ENCODE data around the gene PLA2G4D. TPM values are rescaled to one million over a fixed set of nuclear protein-coding genes. Genes with fewer than 3 reads are reported as not detected.
"Not testable (repeated sequence)": the region's sequence is repeated elsewhere in the genome, so short reads cannot be mapped to it uniquely, and the experiment has no call there.

PLA2G4D gene
- total RNA-seq, 2 experiments from 2014 or later: not detected

GRCh38 chr15:42092398-42093318 is 1.7 kb downstream of the PLA2G4D start:
- Mint-ChIP-seq H3K27ac (no peak overlapping the region), H3K27me3 (peaks cover 11% of the 10 kb centered on the region), H3K4me1 (peaks cover 3% of the 10 kb centered on the region), H3K4me3 (no peak overlapping the region), H3K36me3 (no peaks in the 10 kb centered on the region), H3K9me3 (no peaks in the 10 kb centered on the region)
- DNase-seq: no peak
- POLR2A ChIA-PET: no interaction called here
- no peak for ATAC-seq (ENCODE audit: low read depth)

- ATAC-seq (ENCODE audit: low read depth); H3K4me3 Mint-ChIP-seq; H3K9me3 Mint-ChIP-seq; H3K4me1 Mint-ChIP-seq; POLR2A ChIA-PET; H3K27ac Mint-ChIP-seq; DNase-seq; H3K36me3 Mint-ChIP-seq: not testable (repeated sequence)
- peaks cover 11% of the 10 kb centered on the region for H3K27me3 Mint-ChIP-seq
Observed at GRCh38 chr15:42091753-42092397, 2.5 kb downstream of the PLA2G4D start.

DNA sequence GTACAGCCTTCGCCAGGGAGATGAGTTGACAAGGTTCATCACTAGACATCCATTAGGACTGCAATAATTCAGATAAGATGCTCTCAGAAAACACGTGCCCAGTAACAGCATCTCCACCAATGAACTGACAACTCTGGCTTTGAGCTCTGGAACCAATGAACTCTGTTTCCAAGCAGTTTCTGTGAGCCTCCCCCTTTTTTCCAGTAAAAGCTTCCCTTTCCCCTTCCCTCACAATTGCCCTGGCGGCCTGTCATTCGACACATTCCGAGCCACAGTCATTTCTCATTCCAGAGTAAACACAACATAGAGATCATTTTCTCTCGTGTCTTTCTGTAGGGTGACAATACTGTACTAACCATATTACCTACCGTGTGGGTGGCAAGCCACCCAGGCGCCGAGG is 3.6 kb downstream of the PLA2G4D start:
- no peaks in the 10 kb centered on the region for H3K36me3 Mint-ChIP-seq
- H3K9me3 Mint-ChIP-seq: no peaks in the 10 kb centered on the region
- no peak for ATAC-seq (ENCODE audit: low read depth)
- POLR2A ChIA-PET: no interaction called here
- peaks cover 11% of the 10 kb centered on the region for H3K27me3 Mint-ChIP-seq
- no peak overlapping the region for H3K4me3 Mint-ChIP-seq
- H3K27ac Mint-ChIP-seq: no peak overlapping the region
- DNase-seq: no peak
- H3K4me1 Mint-ChIP-seq: peaks cover 3% of the 10 kb centered on the region

- Mint-ChIP-seq H3K4me3 (no peak overlapping the region), H3K27ac (no peak overlapping the region), H3K27me3 (peaks cover 11% of the 10 kb centered on the region), H3K36me3 (no peaks in the 10 kb centered on the region), H3K9me3 (no peaks in the 10 kb centered on the region), H3K4me1 (peaks cover 3% of the 10 kb centered on the region)
- ATAC-seq (ENCODE audit: low read depth) (no peak), DNase-seq (no peak)
- POLR2A ChIA-PET: no interaction called here
Observed at GRCh38 chr15:42090370-42090769, 4.0 kb downstream of the PLA2G4D start.

DNA sequence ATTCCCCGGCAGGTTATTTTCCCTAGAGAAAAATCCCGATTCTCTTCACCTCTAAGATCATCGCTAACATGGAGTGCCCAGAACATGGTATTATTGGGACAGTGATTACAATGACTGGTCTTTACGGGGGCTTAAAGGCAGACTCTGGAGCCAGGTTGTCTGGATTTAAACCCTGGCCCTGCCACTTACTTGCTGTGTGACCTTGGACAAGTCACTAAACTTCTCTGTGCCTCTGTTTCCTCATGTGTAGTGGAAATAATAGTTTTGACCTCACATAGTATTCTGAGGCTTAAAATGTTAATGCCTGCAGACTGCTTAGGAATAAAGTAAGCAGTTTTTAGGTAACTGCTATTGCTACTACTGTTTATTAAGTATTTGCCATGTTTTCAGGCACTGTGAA is 4.4 kb downstream of the PLA2G4D start:
- no peaks in the 10 kb centered on the region for H3K9me3 Mint-ChIP-seq
- H3K4me1 Mint-ChIP-seq: peaks cover 3% of the 10 kb centered on the region
- H3K4me3 Mint-ChIP-seq: no peak overlapping the region
- H3K27ac Mint-ChIP-seq: no peak overlapping the region
- ATAC-seq (ENCODE audit: low read depth) (no peak), DNase-seq (no peak)
- H3K27me3 Mint-ChIP-seq: peaks cover 11% of the 10 kb centered on the region
- POLR2A ChIA-PET: no interaction called here
- no peaks in the 10 kb centered on the region for H3K36me3 Mint-ChIP-seq

- ATAC-seq (ENCODE audit: low read depth): no peak
- Mint-ChIP-seq H3K4me1 (peaks cover 10% of the 10 kb centered on the region), H3K4me3 (no peak overlapping the region), H3K27ac (no peak overlapping the region), H3K27me3 (peaks cover 11% of the 10 kb centered on the region), H3K36me3 (no peaks in the 10 kb centered on the region), H3K9me3 (no peaks in the 10 kb centered on the region)
- POLR2A ChIA-PET: no interaction called here
- DNase-seq: no peak
Observed at GRCh38 chr15:42088801-42089640, 5.3 kb downstream of the PLA2G4D start.

DNA sequence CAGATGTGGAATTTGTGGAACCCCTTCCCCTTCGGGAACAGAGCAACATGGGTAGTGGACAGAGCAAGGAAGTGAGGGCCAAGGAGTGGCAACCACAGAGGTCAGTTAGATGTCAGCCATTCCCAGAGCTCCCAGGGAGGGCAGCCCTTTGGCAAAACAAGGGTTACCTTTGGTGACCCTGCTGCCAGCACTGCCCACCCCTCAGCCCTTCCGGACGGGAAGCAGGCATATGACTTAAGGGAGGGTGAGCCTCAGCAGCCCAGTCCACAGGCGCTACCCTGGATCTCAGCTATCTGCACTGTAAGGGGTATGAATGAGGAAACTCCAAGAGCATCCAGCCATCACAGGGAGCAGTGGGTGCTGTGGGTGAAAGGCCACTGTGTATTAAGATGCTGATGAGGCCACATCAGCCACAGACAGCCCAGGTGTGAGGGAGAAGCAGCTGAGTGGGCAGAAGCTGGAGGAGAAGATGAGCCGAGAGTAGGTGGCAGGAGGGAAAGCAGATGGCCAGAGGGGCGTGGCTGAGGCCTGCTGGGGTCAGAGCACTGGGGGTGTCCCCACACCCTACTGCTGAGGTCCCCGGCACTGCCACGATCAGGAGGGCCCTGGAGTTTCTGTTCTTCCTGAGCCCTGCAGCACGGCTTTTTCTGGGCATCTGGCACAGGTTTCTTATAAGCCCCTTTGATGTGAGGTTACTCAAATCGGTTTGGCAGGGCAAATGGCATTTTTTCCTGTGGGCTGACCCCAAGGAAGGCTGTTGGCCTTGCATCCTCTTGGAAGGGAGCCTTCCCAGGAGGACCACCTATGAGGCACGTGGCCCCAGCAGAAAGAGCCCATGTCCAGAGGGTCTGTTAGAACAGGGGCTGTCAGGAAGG is 6.2 kb downstream of the PLA2G4D start:
- Mint-ChIP-seq H3K9me3 (no peaks in the 10 kb centered on the region), H3K27ac (no peak overlapping the region), H3K27me3 (peaks cover 11% of the 10 kb centered on the region), H3K4me3 (no peak overlapping the region), H3K36me3 (no peaks in the 10 kb centered on the region), H3K4me1 (peaks cover 10% of the 10 kb centered on the region)
- ATAC-seq (ENCODE audit: low read depth) (no peak), DNase-seq (no peak)
- POLR2A ChIA-PET: no interaction called here

DNA sequence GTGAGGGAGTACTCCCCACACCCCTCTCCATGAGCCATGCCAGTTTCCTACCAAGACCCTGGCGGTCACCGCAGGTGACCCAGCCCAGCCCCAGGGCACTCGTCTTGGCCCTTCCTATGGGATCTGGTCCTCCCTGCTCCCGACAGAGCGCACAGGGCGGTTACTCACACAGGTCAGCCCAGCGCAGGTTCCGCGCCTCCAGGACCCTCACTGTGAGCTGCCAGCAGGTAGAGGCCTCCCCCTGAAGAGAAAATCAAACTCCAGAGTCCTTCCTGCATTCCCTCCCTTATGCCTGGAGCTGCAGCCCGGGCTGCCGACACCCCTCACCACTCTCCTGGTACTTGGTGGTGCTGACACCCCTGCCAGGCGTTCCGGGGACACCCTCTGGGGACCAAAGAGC is 6.9 kb downstream of the PLA2G4D start:
- Mint-ChIP-seq H3K4me1 (peaks cover 10% of the 10 kb centered on the region), H3K9me3 (no peaks in the 10 kb centered on the region), H3K36me3 (no peaks in the 10 kb centered on the region), H3K27ac (no peak overlapping the region), H3K4me3 (no peak overlapping the region), H3K27me3 (peaks cover 11% of the 10 kb centered on the region)
- POLR2A ChIA-PET: no interaction called here
- ATAC-seq (ENCODE audit: low read depth) (no peak), DNase-seq (no peak)

DNA sequence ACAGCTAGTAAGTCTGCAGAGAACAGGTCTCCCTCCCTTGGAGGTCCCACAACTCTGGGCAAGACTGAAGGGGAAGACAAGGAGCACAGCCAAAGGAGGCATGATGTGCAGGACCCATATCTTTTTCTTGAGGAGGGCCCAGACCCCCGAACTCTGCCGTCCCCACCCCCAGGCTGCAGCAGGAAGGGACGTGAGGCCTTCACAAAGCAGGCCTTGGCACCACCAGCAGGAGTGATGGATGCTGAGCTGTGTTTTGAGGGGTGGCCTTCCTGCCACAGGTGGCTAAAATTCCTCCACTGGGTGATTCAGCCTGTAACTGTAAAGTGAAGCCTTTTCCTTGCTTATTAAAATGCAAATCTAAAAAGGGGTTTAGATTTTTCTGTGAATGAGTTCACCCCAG is 8.6 kb downstream of the PLA2G4D start:
- H3K4me1 Mint-ChIP-seq: peaks cover 10% of the 10 kb centered on the region
- H3K27me3 Mint-ChIP-seq: peaks cover 7% of the 10 kb centered on the region
- DNase-seq: no peak
- POLR2A ChIA-PET: no interaction called here
- no peak for ATAC-seq (ENCODE audit: low read depth)
- H3K36me3 Mint-ChIP-seq: no peaks in the 10 kb centered on the region
- no peak overlapping the region for H3K4me3 Mint-ChIP-seq
- no peaks in the 10 kb centered on the region for H3K9me3 Mint-ChIP-seq
- no peak overlapping the region for H3K27ac Mint-ChIP-seq

- H3K36me3 Mint-ChIP-seq: no peaks in the 10 kb centered on the region
- H3K4me3 Mint-ChIP-seq: no peak overlapping the region
- H3K4me1 Mint-ChIP-seq: peaks cover 10% of the 10 kb centered on the region
- no peak for DNase-seq
- H3K9me3 Mint-ChIP-seq: no peaks in the 10 kb centered on the region
- H3K27ac Mint-ChIP-seq: no peak overlapping the region
- H3K27me3 Mint-ChIP-seq: peaks cover 7% of the 10 kb centered on the region
- ATAC-seq (ENCODE audit: low read depth): no peak
- POLR2A ChIA-PET: no interaction called here
Observed at GRCh38 chr15:42085236-42085605, 9.1 kb downstream of the PLA2G4D start.

- DNase-seq: peak; percentile 63
- Mint-ChIP-seq H3K27ac (peak overlapping the region; percentile 48), H3K9me3 (no peaks in the 10 kb centered on the region), H3K4me3 (peak overlapping the region; percentile 28), H3K36me3 (no peaks in the 10 kb centered on the region), H3K27me3 (peaks cover 3% of the 10 kb centered on the region), H3K4me1 (peaks cover 10% of the 10 kb centered on the region)
- peak; percentile 57 for ATAC-seq (ENCODE audit: low read depth)
- POLR2A ChIA-PET: no interaction called here
Observed at GRCh38 chr15:42084465-42085235, 9.7 kb downstream of the PLA2G4D start.

DNA sequence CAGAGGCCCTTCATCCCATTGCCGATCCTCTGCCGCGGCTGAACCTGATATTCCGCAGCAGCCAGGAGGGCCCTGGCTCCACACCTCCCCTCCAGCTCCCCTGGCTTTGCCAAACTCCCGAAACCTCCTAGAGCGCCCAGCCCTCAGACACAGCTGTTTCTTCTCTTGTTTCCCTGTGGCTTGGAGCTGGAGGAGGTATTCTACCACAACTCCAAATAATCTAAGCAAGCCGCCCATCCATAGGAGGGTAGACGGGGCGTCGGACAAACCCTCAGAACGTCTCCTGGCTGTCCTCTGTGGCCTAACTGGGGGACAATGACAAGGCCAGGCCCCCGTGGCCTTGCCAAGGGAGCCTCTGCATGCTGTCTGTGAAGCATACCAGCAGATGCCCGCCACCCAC is 10.4 kb downstream of the PLA2G4D start:
- H3K4me1 Mint-ChIP-seq: peaks cover 8% of the 10 kb centered on the region
- DNase-seq (no peak), ATAC-seq (ENCODE audit: low read depth) (no peak)
- no peaks in the 10 kb centered on the region for H3K36me3 Mint-ChIP-seq
- no peaks in the 10 kb centered on the region for H3K9me3 Mint-ChIP-seq
- POLR2A ChIA-PET: no interaction called here
- peaks cover 1% of the 10 kb centered on the region for H3K27me3 Mint-ChIP-seq
- no peak overlapping the region for H3K4me3 Mint-ChIP-seq
- H3K27ac Mint-ChIP-seq: no peak overlapping the region
